Esophagus muscularis mucosa (tissue), 4 donors: Measurements from ENCODE around the gene NGEF.

ENCODE experiments used
- CTCF ChIP-seq, 3 experiments: fragments of 200-600 bp in 2 of 3; fragments of 450-650 bp in 1 of 3; sonication (generic) in 2 of 3; IDR thresholded peaks; one replicate each; pipeline ENCODE4 v1.5.1; 2017 to 2019; ENCODE audit warnings: antibody characterized with exemption in 3 of 3, mild to moderate bottlenecking in 2 of 3, moderate library complexity in 1 of 3
- EP300 ChIP-seq: sonication (generic); formaldehyde crosslinking; IDR thresholded peaks from one replicate; pipeline ENCODE4 v1.6.1; 2017; ENCODE audit warnings: antibody characterized with exemption
- POLR2A ChIP-seq: fragments of 450-650 bp; IDR thresholded peaks from one replicate; pipeline ENCODE4 v1.6.1; 2017; ENCODE audit warnings: antibody characterized with exemption, moderate library complexity, mild to moderate bottlenecking, low read depth
- POLR2AphosphoS5 ChIP-seq, 2 donors: sonication (generic); formaldehyde crosslinking; IDR thresholded peaks; one replicate each; pipeline ENCODE4 v1.6.1; 2017; ENCODE audit warnings: antibody characterized with exemption in 2 of 2

GRCh38 chr2:232997749-232998665 lies 15.0 kb downstream of the NGEF start:
- no peak for TF ChIP-seq POLR2AphosphoS5 (IDR thresholded peaks at IDR 0.05)
- TF ChIP-seq CTCF (IDR thresholded peaks at IDR 0.05) = no peak
- no peak for TF ChIP-seq POLR2A
- TF ChIP-seq EP300 = no peak
